GM18498 (cell line): ENCODE measurements around the gene CMIP.

ENCODE experiments used
- ATAC-seq: cut with Tn5 transposase; IDR thresholded peaks from one replicate; pipeline ENCODE4 v1.9.1; 2021; ENCODE audit warnings: mild to moderate bottlenecking, moderate library complexity; ENCODE audit not compliant: unreplicated experiment

Gene CMIP

DNA sequence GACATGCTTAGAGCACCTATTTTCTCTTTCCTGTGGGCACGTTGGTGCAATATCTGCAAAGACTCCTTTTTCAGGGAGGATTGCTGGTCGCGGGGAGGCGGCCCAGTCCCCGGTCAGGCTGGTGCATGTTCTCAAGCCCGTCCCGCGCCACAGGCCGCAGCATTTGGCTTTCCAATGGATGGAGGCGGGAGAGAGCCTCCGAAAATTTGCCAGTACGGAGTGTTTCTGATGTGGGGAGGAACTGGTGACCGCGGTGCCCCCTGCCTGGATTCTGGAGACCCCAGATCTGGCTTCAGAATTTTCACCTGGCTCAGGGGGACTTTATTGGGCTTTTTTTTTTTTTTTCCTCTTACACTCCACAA is 2.3 kb downstream of the CMIP start:
- no peak for ATAC-seq

DNA sequence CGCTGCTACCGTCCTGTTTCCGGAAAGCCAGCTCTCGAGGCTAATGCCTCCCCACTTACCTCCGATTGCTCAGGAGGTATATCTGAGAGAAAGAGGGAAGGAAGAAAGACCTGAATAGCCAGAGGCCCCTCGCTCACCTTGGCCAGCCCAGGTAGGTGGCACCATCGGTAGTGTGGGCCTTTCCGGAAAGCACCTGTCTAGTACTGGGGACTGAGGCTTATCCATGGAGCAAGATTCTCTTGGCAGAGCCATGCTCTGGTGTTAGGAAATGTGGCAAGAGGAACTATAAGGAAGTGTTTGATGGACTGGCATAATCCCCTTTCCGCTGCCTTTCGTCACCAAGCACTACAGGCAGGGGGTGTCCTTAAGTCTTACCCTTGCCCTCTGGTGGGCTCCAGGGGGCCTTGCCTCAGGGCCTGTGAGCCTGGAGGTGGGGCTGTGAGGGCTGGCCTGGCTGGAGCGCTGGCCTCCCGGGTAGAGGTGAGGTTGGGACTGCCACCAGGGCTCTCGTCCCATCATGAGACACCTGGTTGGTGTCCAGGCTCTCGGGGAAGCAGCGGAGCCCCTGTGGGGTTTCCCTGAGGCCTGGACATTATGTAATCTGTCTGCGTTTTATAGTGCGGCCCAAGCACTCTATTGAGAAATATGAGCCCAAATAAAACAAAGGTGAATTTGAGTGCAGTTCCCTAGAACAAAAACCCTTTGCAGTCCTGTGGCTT is 2.9 kb downstream of the CMIP start:
- ATAC-seq = no peak

DNA sequence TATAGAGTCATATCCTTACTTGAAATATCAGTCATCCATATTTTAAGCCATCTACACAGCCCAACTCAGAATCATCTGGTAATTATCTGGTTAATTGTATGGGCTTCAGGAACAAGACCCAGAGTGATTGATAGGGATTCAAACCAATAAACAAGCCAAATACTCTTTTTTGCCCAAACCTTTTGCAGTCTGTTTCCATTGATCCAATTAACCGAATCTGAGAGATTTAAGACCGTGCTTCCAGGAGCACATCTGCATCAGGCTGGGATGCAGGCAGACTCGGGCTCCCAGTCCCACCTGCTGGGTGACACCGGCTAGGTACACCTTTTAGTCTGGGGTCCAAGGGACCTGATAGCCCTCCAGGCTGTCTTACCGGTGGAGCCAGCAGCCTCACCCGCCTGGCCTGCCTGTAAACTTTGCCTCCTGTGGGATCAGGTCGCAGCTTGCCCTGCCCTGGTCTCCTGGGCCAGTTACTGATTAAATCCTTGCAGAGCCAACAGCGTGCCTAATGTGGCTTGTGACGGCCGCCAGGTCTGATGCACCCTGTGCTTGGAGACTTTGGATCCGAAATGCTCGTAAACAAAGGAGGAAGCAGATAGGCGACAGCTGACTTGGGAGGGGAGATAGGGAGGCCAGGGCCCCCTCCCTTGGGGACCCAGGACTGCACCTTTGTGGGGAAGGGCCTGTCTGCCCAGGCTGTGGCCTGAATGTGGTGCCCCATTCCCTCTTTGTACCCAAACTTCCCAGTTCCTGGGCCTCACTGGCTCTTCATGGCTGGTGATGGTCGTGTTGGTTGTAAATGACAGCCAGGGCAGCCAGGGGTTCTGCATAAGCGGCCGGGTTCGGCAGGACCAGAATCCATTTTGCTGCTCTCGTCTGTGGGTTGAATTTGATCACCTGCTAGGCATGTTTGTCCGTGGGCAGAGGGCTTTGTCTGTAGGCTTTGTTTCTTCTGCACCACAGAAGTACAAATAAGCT is 3.8 kb downstream of the CMIP start:
- no peak for ATAC-seq

DNA sequence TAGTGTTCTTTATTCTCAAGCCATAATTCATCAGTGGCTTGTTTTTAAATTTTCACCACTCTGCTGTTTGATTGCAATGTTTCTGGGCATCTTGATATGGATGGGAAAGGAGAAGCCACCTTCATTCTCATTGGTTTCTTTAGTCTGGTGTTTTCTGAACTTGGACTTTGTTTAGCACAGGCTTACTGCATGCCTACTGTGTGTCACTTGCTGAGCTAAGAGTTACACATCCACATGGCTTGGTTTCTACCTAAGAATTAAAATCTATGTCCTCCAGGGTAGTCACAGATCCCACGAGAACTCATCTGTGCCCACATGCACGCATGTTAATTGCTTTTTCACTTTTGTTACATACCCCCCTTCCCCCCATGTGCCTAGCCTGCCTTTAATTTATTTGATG is 4.6 kb downstream of the CMIP start:
- no peak for ATAC-seq

DNA sequence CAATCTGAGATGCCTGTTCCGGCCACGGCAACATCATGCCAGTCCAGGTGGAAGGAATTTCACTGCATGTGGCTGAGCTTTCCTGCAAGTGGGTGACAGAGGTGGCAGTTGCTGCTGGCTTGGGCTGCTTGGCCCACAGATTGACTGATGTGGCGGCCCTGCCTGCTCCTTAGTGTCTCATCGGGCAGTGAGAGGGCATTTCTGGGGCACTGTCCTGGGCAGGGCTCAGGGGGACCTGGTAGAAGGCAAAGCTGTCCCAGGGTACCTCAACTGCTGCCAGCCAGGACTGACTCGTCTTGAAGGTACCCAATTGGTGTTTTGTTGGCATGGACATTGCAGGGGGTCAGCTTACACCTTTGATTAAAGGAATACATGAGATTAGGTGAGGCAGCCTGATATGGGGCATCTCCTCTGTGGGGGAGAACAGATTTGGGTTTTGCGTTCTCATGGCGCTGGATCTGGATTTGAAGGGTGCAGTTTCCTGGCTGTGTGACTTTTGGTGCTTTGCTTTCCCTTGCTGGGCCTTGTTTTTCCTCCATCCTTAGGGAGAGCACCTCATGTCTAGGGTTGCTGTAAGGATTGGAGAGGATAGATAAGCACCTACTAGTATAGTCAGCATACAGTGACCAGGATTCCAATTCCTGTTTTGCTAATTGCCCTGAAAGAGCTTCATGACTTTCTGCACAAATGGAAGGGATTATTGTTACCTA is 5.4 kb downstream of the CMIP start:
- no peak for ATAC-seq

GRCh38 chr16:81450783-81451491 is 6.3 kb downstream of the CMIP start:
- no peak for ATAC-seq

- no peak for ATAC-seq
These were observed 7.4 kb downstream of the CMIP start for GRCh38 chr16:81451753-81452680.

GRCh38 chr16:81453091-81453728 is 8.6 kb downstream of the CMIP start:
- ATAC-seq = no peak

DNA sequence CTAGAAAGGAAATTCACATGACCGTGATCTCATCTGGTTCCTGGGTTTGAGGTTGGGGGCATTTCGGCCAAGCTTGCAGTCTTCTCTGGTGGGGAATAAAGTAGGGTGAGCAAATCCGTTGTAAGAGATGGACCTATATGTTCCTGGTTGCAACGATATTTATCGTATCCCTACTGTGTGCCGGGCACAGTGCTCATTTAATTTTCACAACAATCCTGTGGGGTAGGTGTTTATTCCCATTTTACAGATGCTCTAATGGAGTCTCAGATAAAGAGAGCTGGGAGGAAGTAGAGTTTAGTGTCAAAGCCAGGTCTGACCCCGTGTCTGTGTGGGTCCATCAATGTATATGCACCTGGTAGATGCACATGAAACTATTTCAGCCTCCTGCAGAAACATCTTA is 9.4 kb downstream of the CMIP start:
- ATAC-seq = no peak

DNA sequence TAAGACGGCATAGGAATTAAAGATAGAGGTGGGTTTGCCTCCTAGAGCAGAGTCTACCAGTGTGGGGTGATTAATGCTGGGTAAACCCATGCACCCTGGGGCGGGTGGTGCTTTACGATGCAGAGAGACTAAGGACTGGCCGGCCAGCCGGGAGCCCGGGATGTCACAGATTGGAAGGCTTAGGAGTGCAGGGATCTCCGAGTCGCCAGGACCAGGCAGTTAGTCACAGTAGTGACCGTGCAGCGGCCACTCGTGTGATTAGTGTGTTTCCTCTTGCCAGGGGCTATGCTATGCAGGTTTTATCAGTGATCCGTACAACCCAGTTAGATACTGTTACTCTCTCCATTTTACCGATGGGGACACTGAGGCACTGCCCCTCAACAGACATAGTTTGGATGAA is 10.4 kb downstream of the CMIP start:
- no peak for ATAC-seq

- ATAC-seq = no peak
These were observed 11.3 kb downstream of the CMIP start for GRCh38 chr16:81455720-81456494.

DNA sequence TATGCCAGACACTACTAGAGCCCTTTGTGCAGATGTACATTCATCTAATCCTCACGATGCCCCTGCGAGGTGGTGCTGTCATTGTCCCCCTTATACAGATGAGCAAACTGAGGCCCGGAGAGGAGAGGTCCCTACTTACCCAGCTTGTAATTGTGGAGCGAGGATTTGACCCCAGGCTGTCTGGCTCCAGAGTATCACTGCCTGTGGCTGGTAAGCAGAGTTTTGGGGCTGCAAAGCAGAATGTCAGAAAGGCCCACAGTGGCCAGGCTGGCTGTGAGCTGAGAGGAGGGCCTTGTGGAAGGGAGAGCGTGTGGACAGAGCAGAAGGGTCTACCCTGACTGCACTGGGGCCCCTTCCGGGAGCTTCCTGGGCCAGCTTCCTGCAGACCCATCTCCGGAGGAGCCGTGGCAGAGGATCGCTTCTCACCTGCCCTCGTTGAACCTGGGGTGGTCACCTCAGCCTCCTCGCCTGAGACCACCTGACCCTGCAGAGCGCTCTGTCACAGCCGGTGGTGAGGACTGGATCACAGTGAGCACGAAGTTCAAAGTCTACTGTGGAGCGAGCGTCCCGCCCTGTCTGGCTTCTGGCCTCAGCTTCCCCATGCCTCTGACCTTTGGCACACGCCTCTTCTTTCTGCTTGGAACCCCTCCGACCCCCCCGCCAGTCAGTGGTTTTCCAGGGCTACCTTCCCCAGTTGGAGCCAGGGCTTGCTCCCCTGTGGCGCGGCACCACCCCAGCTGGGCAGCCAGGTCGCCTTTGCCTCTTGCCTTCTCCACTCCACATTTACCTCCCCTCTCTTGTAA is 12.1 kb downstream of the CMIP start:
- ATAC-seq = no peak

GRCh38 chr16:81457326-81458133 is 12.9 kb downstream of the CMIP start:
- ATAC-seq = no peak

DNA sequence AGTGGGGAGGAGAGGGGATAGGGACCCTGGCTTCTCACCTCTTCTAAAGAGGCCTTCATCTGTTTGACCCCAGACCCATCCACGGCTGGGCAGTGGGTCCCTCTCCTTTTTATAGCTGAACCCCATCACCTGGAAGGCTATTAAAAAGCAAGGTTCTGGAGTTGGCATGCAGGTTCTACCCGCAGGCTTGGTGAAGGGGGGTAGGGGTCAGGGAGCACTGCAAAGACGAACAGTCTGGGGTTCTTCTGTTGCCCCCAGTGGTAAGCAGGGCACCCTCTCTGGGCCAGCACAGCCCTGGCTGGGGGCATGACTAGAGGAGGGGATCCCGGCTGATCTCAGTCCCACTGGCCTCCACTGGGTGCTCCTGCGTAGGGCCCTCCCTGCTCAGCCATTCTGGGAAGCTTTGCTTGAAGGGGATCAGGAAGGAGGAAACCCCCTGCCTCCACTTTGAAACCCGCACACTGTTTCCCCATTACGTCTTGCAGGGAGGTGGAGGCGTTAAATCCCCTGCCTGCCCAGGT is 13.6 kb downstream of the CMIP start:
- no peak for ATAC-seq

- no peak for ATAC-seq
These were observed 14.4 kb downstream of the CMIP start for GRCh38 chr16:81458827-81459598.

- no peak for ATAC-seq
These were observed 15.5 kb downstream of the CMIP start for GRCh38 chr16:81460075-81460474.
